Body of pancreas (tissue), 4 donors: Measurements from ENCODE around the gene PTPRCAP. TPM values are rescaled to one million over a fixed set of nuclear protein-coding genes. Genes with fewer than 3 reads are reported as not detected.

ENCODE experiments used
- ATAC-seq: fragments of 150-250 bp; one replicate; pipeline ENCODE4 v1.9.1; 2016
- DNase-seq, 4 donors: peaks; one replicate each; pipeline ENCODE4 v3.0.0-alpha.2; 2019
- H3K27ac ChIP-seq, 4 donors: fragments of 200-600 bp; sonication (generic); 1 replicate in 3 of 4; 2 replicates in 1 of 4; pipeline versions ENCODE4 v1.5.1 to v1.6.1; 2016 to 2019; ENCODE audit warnings: mild to moderate bottlenecking in 1 of 4, mixed read lengths in 1 of 4, moderate library complexity in 1 of 4
- H3K27me3 ChIP-seq, 2 donors: fragments of 200-600 bp; sonication (generic); one replicate each; pipeline ENCODE4 v1.6.0; 2016; ENCODE audit warnings: mild to moderate bottlenecking in 1 of 2
- H3K36me3 ChIP-seq, 2 donors: fragments of 200-600 bp; sonication (generic); replicated peaks in 1 of 2; 2 replicates each; pipeline ENCODE4 v1.5.1; 2016; ENCODE audit warnings: low read depth in 2 of 2; ENCODE audit not compliant: insufficient read depth in 1 of 2
- H3K4me1 ChIP-seq: fragments of 200-600 bp; sonication (generic); one replicate; pipeline ENCODE4 v1.6.0; 2016
- H3K4me3 ChIP-seq, 2 donors: fragments of 200-600 bp; sonication (generic); 1 replicate in 1 of 2; 2 replicates in 1 of 2; pipeline ENCODE4 v1.5.1; 2016 to 2019
- H3K9me3 ChIP-seq, 3 donors: fragments of 200-600 bp; sonication (generic); 1 replicate in 2 of 3; 2 replicates in 1 of 3; pipeline ENCODE4 v1.5.1; 2016
- CTCF ChIP-seq, 7 experiments: fragments of 450-650 bp in 4 of 7; fragments of 200-600 bp in 3 of 7; sonication (generic) in 3 of 7; IDR thresholded peaks; one replicate each; pipeline ENCODE4 v1.5.1; 2016 to 2019; ENCODE audit warnings: antibody characterized with exemption in 7 of 7
- POLR2A ChIP-seq, 3 donors: fragments of 450-650 bp; IDR thresholded peaks; one replicate each; pipeline ENCODE4 v1.6.1; 2016; ENCODE audit warnings: antibody characterized with exemption in 3 of 3, mild to moderate bottlenecking in 2 of 3
- WGBS, 2 donors: methylation state at CpG; one replicate each; pipeline ENCODE4 v1.1.5; 2017; 5-methylcytosine and 5-hydroxymethylcytosine counted together
- intact Hi-C: fragments of 100-400 bp; cut with DNase I; formaldehyde crosslinking; loops from one replicate; pipeline ENCODE4 v1.15.1; 2023
- total RNA-seq, 2 donors: library from RNA; depleted of rRNA; stranded (reverse); fragments of >200 nt; gene quantifications; one replicate each; pipeline ENCODE4 v1.1.0, GENCODE V29; 2016

The PTPRCAP gene
- total RNA-seq, 2 donors from 2014 or later = 6.0 to 6.9 TPM

- DNase-seq (no peak), ATAC-seq (no peak)
- H3K4me3 ChIP-seq = peak overlapping the region; percentile 1 to 21
- no peak for TF ChIP-seq CTCF (IDR thresholded peaks at IDR 0.05)
- TF ChIP-seq POLR2A (IDR thresholded peaks at IDR 0.05) = no peak
- WGBS, 2 donors = 0 to 24% methylated on average over 3 of the region's 3 CpGs
- intact Hi-C loops = no loop called here
- H3K27me3 ChIP-seq = no peaks in the 10 kb centered on the region
- H3K9me3 ChIP-seq = no peaks in the 10 kb centered on the region
- peak overlapping the region; percentile 68 to 93 (median 82) for H3K27ac ChIP-seq
- peaks cover 57% of the 10 kb centered on the region for H3K4me1 ChIP-seq
- no peaks in the 10 kb centered on the region for H3K36me3 ChIP-seq
Measured at GRCh38 chr11:67465189-67465510, 27.7 kb upstream of the PTPRCAP start.

GRCh38 chr11:67464411-67465188, 27.1 kb upstream of the PTPRCAP start:
- Histone ChIP-seq H3K4me3 (peak overlapping the region; percentile 1 to 21), H3K27me3 (no peaks in the 10 kb centered on the region), H3K36me3 (no peaks in the 10 kb centered on the region), H3K27ac (peak overlapping the region; percentile 68 to 93 (median 82)), H3K9me3 (no peaks in the 10 kb centered on the region), H3K4me1 (peaks cover 53% of the 10 kb centered on the region)
- 0 to 13% methylated on average over 6 to 52 of the region's 56 CpGs for WGBS, 2 donors
- TF ChIP-seq CTCF (IDR thresholded peaks at IDR 0.05) (no peak), POLR2A (IDR thresholded peaks at IDR 0.05) (peak; percentile 53 to 86 (median 83))
- peak; percentile 93 to 95 (median 94) for DNase-seq
- intact Hi-C loops = no loop called here
- ATAC-seq = peak; percentile 74

GRCh38 chr11:67463680-67464410, 26.4 kb upstream of the PTPRCAP start:
- intact Hi-C loops = no loop called here
- H3K9me3 ChIP-seq = no peaks in the 10 kb centered on the region
- peak; percentile 37 to 82 (median 60) for DNase-seq
- WGBS, 2 donors = 80 to 95% methylated on average over 6 to 20 of the region's 20 CpGs
- H3K27ac ChIP-seq = peak overlapping the region; percentile 68 to 93 (median 82)
- peaks cover 50% of the 10 kb centered on the region for H3K4me1 ChIP-seq
- no peaks in the 10 kb centered on the region for H3K27me3 ChIP-seq
- no peak overlapping the region for H3K4me3 ChIP-seq
- no peak for ATAC-seq
- no peaks in the 10 kb centered on the region for H3K36me3 ChIP-seq
- TF ChIP-seq CTCF (IDR thresholded peaks at IDR 0.05) (no peak), POLR2A (IDR thresholded peaks at IDR 0.05) (no peak)

GRCh38 chr11:67463186-67463585, 25.7 kb upstream of the PTPRCAP start:
- H3K4me3 ChIP-seq = no peak overlapping the region
- DNase-seq (no peak), ATAC-seq (no peak)
- peaks cover 47% of the 10 kb centered on the region for H3K4me1 ChIP-seq
- intact Hi-C loops = no loop called here
- no peaks in the 10 kb centered on the region for H3K36me3 ChIP-seq
- TF ChIP-seq CTCF (IDR thresholded peaks at IDR 0.05) = no peak
- TF ChIP-seq POLR2A (IDR thresholded peaks at IDR 0.05) = no peak
- no peaks in the 10 kb centered on the region for H3K27me3 ChIP-seq
- no peaks in the 10 kb centered on the region for H3K9me3 ChIP-seq
- 69 to 70% methylated on average over 7 to 10 of the region's 10 CpGs for WGBS, 2 donors
- no peak overlapping the region for H3K27ac ChIP-seq
